ENCODE data around the gene SORCS1.
A peak's percentile ranks its signal among the peaks of the same experiment; 100 is the strongest.

SORCS1 gene

DNA sequence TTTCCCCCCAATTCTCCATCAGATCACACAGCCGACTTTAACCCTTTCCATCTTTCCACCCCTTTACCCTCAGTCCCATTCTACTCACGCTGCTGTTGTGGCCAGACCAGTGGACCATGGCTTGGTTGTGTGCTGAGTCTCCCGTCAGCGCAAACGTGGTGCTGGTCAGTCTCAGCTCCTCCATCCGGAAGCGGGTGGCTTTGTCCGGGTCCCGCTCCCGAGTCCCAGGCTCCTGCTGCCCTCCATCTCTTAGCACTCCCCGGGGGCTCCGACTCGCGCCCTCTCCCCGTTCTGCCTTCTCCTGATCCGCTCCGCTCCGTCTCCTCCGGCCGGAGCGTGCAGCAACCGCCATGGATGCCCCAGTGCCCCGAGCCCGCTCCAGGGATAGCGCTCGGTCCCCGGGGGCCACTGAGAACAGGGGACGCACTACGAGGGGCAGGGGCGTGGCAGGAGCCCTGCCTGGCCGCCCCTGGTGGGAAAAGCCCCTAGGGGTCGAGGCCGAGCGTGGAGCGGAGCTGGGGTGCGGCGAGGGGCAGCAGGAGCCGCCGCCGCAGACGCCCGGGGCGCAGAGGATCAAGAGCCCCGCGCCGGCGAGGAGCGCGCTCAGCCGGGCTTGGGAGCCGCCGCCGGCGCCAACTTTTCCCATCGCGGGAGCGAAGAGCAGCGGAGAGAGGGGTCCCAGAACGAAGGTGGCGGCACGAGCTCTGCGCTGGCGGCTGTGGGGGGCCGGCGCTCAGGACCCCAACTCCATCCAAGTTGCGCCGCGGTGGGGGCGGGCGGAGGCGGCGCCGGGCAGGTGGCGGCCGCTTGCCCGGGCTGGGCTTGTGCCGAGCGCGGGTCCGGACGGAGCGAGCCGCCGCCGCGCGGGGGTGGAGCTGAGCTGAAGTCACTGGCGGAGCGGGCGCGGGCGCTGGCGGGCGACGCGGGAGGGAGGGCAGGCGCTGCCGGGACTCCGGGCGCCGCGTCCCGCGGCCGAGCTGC lies at the start of gene SORCS1:
SORCS1 (minus strand) TSS at position 826 of the 981 bp plus-strand sequence.
- Histone ChIP-seq H3K9ac (no peak within 1 kb of the TSS), H3K4me1 (no peaks in the 10 kb centered on the region), H3K27ac (no peak within 1 kb of the TSS), H3K4me3 (ENCODE audit: low read depth, low read length) (no peak within 1 kb of the TSS), H3K36me3 (ENCODE audit: control insufficient read depth, insufficient read depth, low read length) (no peaks in the 10 kb centered on the region), H3K9me3 (ENCODE audit: control insufficient read depth, low read length) (no peaks in the 10 kb centered on the region), H2AFZ (no peak within 1 kb of the TSS), H3K27me3 (ENCODE audit: control insufficient read depth, insufficient read depth, low read length) (no peaks in the 10 kb centered on the region), H3K79me2 (no peaks in the 10 kb centered on the region), H3K4me2 (ENCODE audit: low read length) (peak within 1 kb of the TSS; percentile 53)
- TF ChIP-seq, protein P1, sequence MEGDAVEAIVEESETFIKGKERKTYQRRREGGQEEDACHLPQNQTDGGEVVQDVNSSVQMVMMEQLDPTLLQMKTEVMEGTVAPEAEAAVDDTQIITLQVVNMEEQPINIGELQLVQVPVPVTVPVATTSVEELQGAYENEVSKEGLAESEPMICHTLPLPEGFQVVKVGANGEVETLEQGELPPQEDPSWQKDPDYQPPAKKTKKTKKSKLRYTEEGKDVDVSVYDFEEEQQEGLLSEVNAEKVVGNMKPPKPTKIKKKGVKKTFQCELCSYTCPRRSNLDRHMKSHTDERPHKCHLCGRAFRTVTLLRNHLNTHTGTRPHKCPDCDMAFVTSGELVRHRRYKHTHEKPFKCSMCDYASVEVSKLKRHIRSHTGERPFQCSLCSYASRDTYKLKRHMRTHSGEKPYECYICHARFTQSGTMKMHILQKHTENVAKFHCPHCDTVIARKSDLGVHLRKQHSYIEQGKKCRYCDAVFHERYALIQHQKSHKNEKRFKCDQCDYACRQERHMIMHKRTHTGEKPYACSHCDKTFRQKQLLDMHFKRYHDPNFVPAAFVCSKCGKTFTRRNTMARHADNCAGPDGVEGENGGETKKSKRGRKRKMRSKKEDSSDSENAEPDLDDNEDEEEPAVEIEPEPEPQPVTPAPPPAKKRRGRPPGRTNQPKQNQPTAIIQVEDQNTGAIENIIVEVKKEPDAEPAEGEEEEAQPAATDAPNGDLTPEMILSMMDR (IDR thresholded peaks at IDR 0.05) = no peak

DNA sequence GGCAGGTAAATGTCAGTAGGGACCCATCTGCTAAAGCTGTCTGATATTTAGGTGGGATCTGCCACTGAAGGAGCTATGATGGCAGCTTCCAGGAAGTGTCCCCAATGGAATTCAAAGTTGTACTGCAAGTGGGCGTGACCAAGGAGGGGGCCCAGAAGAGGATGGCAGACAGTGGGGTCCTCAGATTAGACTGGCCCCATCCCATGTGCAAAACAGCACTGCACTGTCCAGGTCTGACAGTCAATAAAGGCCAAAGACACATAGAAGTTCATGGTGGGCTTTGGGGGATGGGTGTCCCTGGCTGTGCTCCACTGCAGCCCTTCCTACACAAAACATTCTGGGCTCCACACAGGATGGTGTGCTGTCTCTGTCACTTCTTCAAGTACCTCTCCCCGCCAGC lies 49.8 kb upstream of the SORCS1 start:
- no peaks in the 10 kb centered on the region for H3K9me3 ChIP-seq (ENCODE audit: control insufficient read depth, low read length)
- H3K4me2 ChIP-seq (ENCODE audit: low read length) = no peak overlapping the region
- no peak overlapping the region for H3K4me3 ChIP-seq (ENCODE audit: low read depth, low read length)
- no peak overlapping the region for H3K9ac ChIP-seq
- H3K27ac ChIP-seq = no peak overlapping the region
- no peak overlapping the region for H2AFZ ChIP-seq
- no peaks in the 10 kb centered on the region for H3K79me2 ChIP-seq
- H3K36me3 ChIP-seq (ENCODE audit: control insufficient read depth, insufficient read depth, low read length) = no peaks in the 10 kb centered on the region
- TF ChIP-seq, protein P1 (IDR thresholded peaks at IDR 0.05) = no peak
- H3K4me1 ChIP-seq = no peaks in the 10 kb centered on the region
- no peaks in the 10 kb centered on the region for H3K27me3 ChIP-seq (ENCODE audit: control insufficient read depth, insufficient read depth, low read length)

DNA sequence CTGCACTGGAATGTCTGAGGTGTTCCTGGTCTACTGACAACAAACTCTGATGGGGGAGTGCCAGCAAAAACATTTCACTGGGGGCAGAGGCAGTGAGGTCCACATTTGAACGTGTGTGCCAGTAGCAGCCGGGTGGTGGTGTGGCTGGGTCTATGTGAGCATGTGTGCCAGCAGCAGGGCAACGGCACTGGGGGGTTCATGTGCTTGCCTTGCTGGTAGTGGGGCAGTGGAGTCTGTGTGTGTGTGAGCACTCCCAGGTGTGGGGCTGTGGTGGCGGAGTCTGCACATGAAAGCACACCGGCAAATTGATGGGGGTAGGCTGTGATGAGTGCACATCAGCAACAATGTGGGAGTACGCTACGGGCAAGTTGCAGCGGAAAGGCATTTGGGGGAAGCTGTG lies 49.4 kb upstream of the SORCS1 start:
- TF ChIP-seq, protein P1 (IDR thresholded peaks at IDR 0.05) = no peak
- no peaks in the 10 kb centered on the region for H3K27me3 ChIP-seq (ENCODE audit: control insufficient read depth, insufficient read depth, low read length)
- H3K27ac ChIP-seq = no peak overlapping the region
- no peaks in the 10 kb centered on the region for H3K79me2 ChIP-seq
- no peaks in the 10 kb centered on the region for H3K9me3 ChIP-seq (ENCODE audit: control insufficient read depth, low read length)
- no peaks in the 10 kb centered on the region for H3K4me1 ChIP-seq
- H3K9ac ChIP-seq = no peak overlapping the region
- no peak overlapping the region for H3K4me3 ChIP-seq (ENCODE audit: low read depth, low read length)
- H3K36me3 ChIP-seq (ENCODE audit: control insufficient read depth, insufficient read depth, low read length) = no peaks in the 10 kb centered on the region
- H2AFZ ChIP-seq = no peak overlapping the region
- H3K4me2 ChIP-seq (ENCODE audit: low read length) = no peak overlapping the region

DNA sequence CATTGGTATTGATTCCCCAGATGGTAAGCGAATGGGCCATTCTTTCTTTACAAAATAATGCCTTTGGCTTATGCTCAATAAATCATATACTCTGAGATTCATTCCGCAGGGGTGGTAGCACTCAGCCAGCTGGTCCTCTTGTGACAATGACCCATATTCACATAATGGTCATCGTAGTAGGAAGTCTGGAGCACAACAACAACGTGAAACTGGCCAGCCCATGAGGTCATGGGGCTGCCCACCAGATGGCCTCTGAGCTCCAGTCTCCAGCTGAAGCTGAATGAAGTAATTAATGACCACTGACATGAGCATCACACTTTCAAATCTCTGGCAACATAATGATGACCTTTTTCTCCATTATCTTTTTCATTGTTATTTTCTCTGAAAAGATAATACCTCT lies 42.3 kb upstream of the SORCS1 start:
- Histone ChIP-seq H3K4me2 (ENCODE audit: low read length) (no peak overlapping the region), H3K9ac (no peak overlapping the region), H3K79me2 (no peaks in the 10 kb centered on the region), H3K9me3 (ENCODE audit: control insufficient read depth, low read length) (no peaks in the 10 kb centered on the region), H2AFZ (no peak overlapping the region), H3K4me1 (no peaks in the 10 kb centered on the region), H3K4me3 (ENCODE audit: low read depth, low read length) (no peak overlapping the region), H3K36me3 (ENCODE audit: control insufficient read depth, insufficient read depth, low read length) (no peaks in the 10 kb centered on the region), H3K27me3 (ENCODE audit: control insufficient read depth, insufficient read depth, low read length) (no peaks in the 10 kb centered on the region), H3K27ac (no peak overlapping the region)
- TF ChIP-seq, protein P1 (IDR thresholded peaks at IDR 0.05) = no peak
